Measurements from ENCODE around the gene GNG7.
"Not testable (repeated sequence)": the region's sequence is repeated elsewhere in the genome, so short reads cannot be mapped to it uniquely, and the experiment has no call there.

Gene GNG7

GRCh38 chr19:2569596-2570465, 132.7 kb downstream of the GNG7 start:
- DNase-seq = no peak

GRCh38 chr19:2567996-2568395, 134.5 kb downstream of the GNG7 start:
- no peak for DNase-seq

- no peak for DNase-seq
Measured at GRCh38 chr19:2567580-2567979, 134.9 kb downstream of the GNG7 start.

- DNase-seq = not testable (repeated sequence)
Measured at GRCh38 chr19:2563546-2563945, 138.9 kb downstream of the GNG7 start.

DNA sequence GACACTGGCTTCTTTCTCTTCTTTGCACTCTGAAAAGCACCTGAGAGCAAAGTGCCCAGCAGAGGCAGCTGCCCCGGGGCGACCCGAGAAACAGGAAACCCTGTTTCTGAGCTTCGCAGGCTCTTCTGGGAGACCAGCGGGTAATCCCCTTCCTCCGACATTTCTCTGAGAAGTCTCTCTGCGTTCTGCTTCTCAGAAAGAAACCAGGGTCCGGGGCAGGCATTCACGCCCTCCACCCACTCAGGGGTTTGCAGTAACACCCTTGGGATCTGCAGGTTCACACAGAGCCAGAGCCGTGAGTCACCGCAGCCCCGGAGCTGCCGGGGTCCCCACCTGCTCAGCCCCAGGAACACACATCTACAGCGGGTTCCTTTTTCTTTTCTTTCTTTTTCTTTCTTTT, 140.6 kb downstream of the GNG7 start:
- no peak for DNase-seq

GRCh38 chr19:2561221-2561620, 141.3 kb downstream of the GNG7 start:
- no peak for DNase-seq

DNA sequence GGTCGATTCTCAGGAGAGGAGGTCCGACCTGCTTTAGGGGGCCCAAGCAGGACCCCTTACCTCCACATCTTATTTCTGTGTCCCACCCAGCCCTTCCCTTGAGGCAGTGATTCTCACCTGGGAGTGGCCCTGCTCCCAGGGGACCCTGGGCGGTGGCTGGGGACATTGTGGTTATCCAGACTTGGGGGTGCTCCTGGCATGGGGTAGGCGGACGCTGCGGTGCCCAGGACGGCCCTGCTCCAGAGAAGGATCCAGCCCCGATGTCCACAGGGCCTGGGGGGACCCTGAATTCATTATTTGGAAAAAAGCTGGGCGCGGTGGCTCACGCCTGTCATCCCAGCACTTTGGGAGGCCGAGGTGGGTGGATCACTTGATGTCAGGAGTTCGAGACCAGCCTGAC, 142.1 kb downstream of the GNG7 start:
- no peak for DNase-seq

DNA sequence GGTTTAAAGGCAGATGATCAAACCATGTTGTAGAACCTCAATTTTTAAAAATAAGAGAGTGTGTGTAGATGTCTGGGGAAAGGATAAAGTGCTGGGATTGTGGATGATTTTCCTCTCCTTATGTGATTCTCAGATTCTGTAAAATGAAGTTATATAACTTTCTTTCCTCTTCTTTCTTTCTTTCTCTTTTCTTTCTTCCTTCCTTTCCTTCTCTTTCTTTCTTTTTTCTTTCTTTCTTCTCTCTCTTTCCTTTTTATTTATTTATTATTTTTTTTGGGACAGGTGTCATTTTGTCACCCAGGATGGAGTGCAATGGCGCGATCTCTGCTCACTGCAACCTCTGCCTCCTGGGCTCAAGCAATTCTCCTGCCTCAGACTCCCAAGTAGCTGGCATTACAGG, 144.0 kb downstream of the GNG7 start:
- no peak for DNase-seq

DNA sequence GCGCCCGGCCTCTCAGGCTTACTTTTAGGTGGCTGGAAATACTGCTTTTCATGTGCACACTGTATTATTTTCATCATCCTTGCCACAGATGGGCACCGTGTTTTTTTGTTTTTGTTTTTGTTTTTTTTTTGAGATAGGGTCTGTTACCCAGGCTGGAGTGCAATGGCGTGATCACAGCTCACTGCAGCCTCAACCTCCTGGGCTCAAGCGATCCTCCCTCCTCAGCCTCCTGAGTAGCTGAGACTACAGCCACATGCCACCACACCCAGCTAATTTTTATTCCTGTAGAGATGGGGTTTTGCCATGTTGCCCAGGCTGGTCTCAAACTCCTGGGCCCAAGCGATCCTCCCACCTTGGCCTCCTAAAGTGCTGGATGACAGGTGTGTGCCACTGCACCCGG, 144.4 kb downstream of the GNG7 start:
- not testable (repeated sequence) for DNase-seq

DNA sequence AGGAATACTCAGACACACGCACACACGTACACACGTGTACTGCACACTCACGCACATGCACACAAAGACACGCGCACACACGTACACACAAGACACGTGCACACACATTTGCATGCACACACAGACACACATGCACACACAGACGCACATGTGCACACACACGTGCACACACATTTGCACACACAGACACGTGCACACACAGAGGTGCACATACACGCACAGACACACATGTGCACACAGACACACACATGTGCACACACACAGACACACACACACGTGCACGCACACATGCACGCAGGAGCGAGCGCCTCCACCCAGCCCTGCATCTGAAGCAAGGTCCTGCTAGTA, 145.4 kb downstream of the GNG7 start:
- no peak for DNase-seq

DNA sequence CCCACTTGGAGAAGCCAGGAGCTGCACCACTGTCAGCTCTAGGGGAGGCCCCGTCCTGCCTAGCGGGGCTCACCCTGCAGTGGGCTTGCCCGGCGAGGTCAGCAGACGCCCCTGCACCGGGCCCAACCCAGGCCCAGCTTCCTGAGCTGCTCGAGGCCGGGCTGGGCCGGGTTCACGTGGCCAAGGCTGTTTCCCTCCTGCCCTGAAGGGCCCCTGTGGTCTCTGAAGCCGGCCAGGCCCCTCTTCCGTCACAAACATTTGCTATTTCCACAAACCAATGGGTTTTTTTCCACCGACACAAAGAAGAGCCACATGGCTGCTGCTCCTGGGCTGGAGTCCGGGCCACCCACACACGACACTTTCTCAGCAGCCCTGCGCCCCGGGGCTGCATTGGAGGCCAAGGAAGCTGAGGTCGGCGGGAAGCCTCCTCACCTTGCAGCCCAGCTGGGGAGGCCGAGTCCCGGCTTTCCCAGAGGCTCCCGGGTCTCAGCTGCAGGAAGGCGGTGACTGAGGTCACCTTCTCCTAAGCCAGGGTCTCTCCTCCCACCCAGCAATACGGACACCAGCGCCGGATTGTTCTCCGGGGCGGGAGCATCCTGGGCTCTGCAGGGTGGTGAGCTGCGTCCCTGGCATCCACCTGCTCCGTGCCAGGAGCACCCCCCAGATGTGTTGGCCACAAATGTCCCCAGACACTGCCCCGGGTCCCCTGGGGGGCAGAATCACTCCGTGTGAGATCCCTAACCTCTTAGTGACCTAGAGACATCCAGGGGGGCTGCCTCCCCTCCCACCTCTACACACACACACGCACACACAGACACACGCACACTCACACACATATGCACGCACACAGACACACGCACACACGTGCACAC, 146.0 kb downstream of the GNG7 start:
- no peak for DNase-seq

DNA sequence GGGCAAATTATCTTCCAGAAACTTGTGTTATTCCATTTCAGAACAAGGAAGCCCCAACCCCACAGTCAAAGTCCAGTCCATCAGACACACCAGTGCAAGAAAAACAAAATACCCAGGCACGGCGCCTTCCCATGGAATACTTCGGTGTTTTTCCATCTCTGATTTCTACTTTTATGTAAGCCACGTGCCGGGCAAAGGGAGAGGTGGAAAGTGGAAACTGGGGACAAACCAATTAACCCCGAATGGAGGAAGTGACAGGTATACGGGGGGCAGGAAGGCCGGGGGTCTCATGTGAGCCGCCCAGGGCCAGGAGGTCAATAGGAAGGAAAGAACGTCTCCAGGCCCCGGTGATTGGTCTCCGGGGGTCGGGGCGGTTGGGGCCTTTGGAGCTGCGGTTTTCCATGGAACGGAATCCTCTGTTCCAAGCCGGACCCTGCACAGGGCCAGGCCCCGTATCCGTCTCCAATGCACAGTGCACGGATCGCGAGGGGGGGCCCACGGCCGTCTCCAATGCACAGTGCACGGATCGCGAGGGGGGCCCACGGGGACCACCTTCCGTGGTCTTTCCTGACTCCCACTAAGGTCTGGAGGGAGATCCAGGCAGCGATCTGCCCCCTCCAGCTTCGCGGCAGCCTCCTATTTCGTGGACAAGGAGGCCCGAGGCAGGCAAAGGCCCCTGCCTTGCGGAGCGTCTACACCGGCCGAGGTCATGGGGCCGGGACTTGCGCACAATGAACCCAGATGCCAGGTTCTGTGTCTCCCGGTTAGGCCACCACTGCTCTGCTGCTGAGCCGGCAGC, 146.9 kb downstream of the GNG7 start:
- DNase-seq = no peak

DNA sequence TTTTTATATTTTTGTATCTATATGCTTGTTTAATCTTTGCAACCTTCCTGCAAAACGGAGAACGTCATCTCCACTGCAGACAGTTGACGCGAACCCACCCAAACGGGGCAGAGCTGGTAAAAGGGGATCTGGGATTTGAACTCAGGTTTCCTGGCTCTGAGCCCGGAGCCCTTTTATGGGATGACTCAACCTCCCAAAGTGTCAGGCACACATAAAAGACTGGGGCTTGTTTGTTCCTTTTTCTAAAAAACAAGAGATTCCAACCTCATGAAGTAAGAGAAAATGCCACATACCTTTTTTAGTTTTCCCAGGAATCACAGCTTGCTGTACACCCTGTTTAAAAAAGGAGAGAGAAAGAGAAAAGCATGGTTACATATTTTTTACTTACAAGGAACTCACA, 147.6 kb downstream of the GNG7 start:
- no peak for DNase-seq

- DNase-seq = no peak
Measured at GRCh38 chr19:2553510-2553909, 149.0 kb downstream of the GNG7 start.

DNA sequence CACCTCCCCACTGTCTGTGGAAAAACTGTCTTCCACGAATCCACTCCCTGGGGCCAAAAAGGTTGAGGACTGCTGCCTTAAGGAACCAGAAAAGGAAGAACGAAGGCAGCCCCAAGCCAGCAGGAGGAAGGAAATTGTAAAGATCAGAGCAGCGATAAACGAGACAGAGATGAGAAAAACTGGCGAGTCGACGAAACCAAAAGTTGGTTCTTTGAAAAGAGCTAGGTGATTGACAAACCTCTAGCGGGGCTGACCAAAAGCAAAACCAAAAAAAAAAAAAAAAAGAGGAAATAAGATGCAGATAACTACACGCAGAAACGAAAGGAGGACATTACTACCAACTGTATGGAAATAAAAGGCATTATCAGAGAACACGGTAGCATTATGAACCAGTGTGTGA, 149.6 kb downstream of the GNG7 start:
- DNase-seq = no peak

- no peak for DNase-seq
Measured at GRCh38 chr19:2551864-2552185, 150.7 kb downstream of the GNG7 start.

- no peak for DNase-seq
Measured at GRCh38 chr19:2551172-2551863, 151.2 kb downstream of the GNG7 start.

GRCh38 chr19:2550431-2551171, 151.9 kb downstream of the GNG7 start:
- peak; percentile 78 for DNase-seq

DNA sequence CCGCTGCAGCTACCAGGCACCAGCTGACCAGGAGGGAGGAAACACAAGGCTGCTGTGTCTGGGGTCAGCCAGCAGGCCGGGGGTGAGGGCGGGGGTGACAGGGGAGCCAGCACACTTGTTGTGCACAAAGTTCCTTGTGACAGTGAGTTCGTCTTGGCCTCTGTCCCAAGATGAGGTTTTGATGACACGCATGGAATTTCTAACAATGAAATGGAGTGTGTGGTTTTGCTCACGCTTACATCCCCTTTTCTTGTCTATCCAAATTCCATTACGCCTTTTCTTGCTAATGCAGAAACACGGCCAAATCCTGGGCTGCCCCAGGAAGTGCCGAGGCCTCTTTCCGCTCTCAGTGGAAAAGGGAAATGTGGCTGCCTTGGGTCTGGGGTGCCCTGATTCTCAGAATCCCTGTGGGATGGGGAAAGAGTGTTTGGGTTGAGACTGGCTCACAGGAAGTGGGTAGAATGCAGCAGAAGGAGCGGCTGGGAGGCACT, 152.7 kb downstream of the GNG7 start:
- DNase-seq = peak; percentile 81

- DNase-seq = no peak
Measured at GRCh38 chr19:2548966-2549365, 153.5 kb downstream of the GNG7 start.

GRCh38 chr19:2547721-2548120, 154.8 kb downstream of the GNG7 start:
- no peak for DNase-seq
